Brain microvascular endothelial cell (primary cell): ENCODE results near the gene SQSTM1.

Experiments used
- DNase-seq: peaks from one replicate; pipeline ENCODE4 v3.0.0-alpha.2; 2020
- H3K27ac ChIP-seq: fragments of 250-450 bp; sonication (Bioruptor Pico); 2 replicates; pipeline ENCODE4 v1.5.1; 2020; ENCODE audit warnings: mild to moderate bottlenecking, moderate library complexity
- H3K27me3 ChIP-seq: fragments of 250-450 bp; sonication (Bioruptor Pico); replicated peaks from 2 replicates; pipeline ENCODE4 v1.5.1; 2020; ENCODE audit warnings: mild to moderate bottlenecking
- H3K36me3 ChIP-seq: fragments of 250-450 bp; sonication (Bioruptor Pico); replicated peaks from 2 replicates; pipeline ENCODE4 v1.5.1; 2020; ENCODE audit warnings: mild to moderate bottlenecking
- H3K4me3 ChIP-seq: 2 replicates; pipeline ENCODE4 v1.5.1; 2011; ENCODE audit warnings: low read depth, mild to moderate bottlenecking, control low read depth, low read length, moderate library complexity
- CTCF ChIP-seq: IDR thresholded peaks from 2 replicates; pipeline ENCODE4 v1.5.1; 2011; ENCODE audit warnings: low read depth, mild to moderate bottlenecking, moderate library complexity, low read length, control low read depth, inconsistent platforms; ENCODE audit errors: missing control alignments
- in situ Hi-C: cut with HindIII; loops from 2 replicates; pipeline ENCODE4 v1.10.0; 2017; ENCODE audit warnings: low sequenced_read_pairs, low pct_ligation_motif_present

Gene SQSTM1

GRCh38 chr5:179792612-179793467 is 27.9 kb upstream of the SQSTM1 start:
- Histone ChIP-seq H3K27ac (no peak overlapping the region), H3K36me3 (peaks cover 11% of the 10 kb centered on the region), H3K27me3 (no peaks in the 10 kb centered on the region), H3K4me3 (no peak overlapping the region)
- in situ Hi-C loops: no loop called here
- no peak for TF ChIP-seq CTCF
- no peak for DNase-seq

GRCh38 chr5:179793468-179794139 is 27.1 kb upstream of the SQSTM1 start, which contains the start of gene LTC4S:
TSS of gene LTC4S (plus strand) at chr5:179793986. CDS start at chr5:179794081, 95 bp downstream.
- DNase-seq: no peak
- H3K36me3 ChIP-seq: peaks cover 19% of the 10 kb centered on the region
- H3K4me3 ChIP-seq: no peak within 1 kb of the TSS
- no peak within 1 kb of the TSS for H3K27ac ChIP-seq
- in situ Hi-C loops: no loop called here
- H3K27me3 ChIP-seq: no peaks in the 10 kb centered on the region
- no peak for TF ChIP-seq CTCF

- DNase-seq: no peak
- TF ChIP-seq CTCF: no peak
- Histone ChIP-seq H3K27ac (no peak overlapping the region), H3K36me3 (peaks cover 24% of the 10 kb centered on the region), H3K27me3 (no peaks in the 10 kb centered on the region), H3K4me3 (no peak overlapping the region)
- in situ Hi-C loops: no loop called here
Observed at GRCh38 chr5:179794171-179794570, 26.5 kb upstream of the SQSTM1 start.

GRCh38 chr5:179794575-179794974 is 26.1 kb upstream of the SQSTM1 start:
- no peak for TF ChIP-seq CTCF
- in situ Hi-C loops: no loop called here
- H3K36me3 ChIP-seq: peaks cover 29% of the 10 kb centered on the region
- no peak overlapping the region for H3K4me3 ChIP-seq
- DNase-seq: no peak
- H3K27me3 ChIP-seq: no peaks in the 10 kb centered on the region
- H3K27ac ChIP-seq: no peak overlapping the region

GRCh38 chr5:179795049-179795862 is 25.4 kb upstream of the SQSTM1 start:
- Histone ChIP-seq H3K36me3 (peaks cover 35% of the 10 kb centered on the region), H3K4me3 (peak overlapping the region; percentile 50), H3K27me3 (no peaks in the 10 kb centered on the region), H3K27ac (no peak overlapping the region)
- no peak for TF ChIP-seq CTCF
- no peak for DNase-seq
- in situ Hi-C loops: no loop called here
